ENCODE results near the gene ERGIC1. TPM values are rescaled to one million over a fixed set of nuclear protein-coding genes. Genes with fewer than 3 reads are reported as not detected.

Gene ERGIC1
- total and polyA plus RNA-seq, 2 of the 8 experiments (the other 6 are each of a cell fraction or from before 2014, with no cell fraction given) = 95.3 to 106 TPM

DNA sequence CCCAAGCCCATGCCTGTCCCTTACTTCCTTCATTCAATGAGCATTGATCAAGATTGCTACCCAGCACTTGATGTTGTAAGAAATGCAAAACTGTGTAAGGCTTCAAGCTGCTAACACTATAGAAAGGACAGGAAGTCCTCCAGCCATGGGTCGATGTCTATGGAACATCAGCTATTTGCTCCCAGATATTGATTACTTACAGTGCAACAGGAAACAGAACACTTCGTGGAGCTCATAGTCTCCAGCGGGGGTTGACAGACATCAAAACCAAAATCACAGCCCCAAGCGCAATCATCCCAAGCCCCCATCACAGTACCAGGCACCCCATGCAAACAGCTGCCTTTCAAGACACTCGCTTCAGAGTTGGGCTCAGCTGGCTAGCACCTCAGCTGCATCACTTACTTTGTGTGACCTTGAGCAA is 36.3 kb upstream of the ERGIC1 start:
- Histone ChIP-seq H3K27ac (ENCODE audit: low read depth, low read length) (no peak overlapping the region), H3K14ac (ENCODE audit: insufficient read length) (no peak overlapping the region), H3K36me3 (ENCODE audit: control insufficient read depth in 2 of 4, insufficient read depth in 4 of 4, low read length in 3 of 4) (no peaks in the 10 kb centered on the region), H3K4me1 (replicated peaks in 1 of 4; ENCODE audit: control insufficient read depth in 3 of 4, insufficient read depth in 4 of 4, low read length in 3 of 4) (no peaks in the 10 kb centered on the region), H3K4ac (replicated peaks; ENCODE audit: insufficient read length, low read depth, low read length) (no peak overlapping the region), H4K5ac (ENCODE audit: insufficient read length, low read depth, low read length) (no peak overlapping the region), H2BK20ac (ENCODE audit: low read length) (no peak overlapping the region), H2BK12ac (ENCODE audit: low read depth, low read length) (no peak overlapping the region), H3K27me3 (replicated peaks in 1 of 4; ENCODE audit: control insufficient read depth in 3 of 4, extremely low read depth in 1 of 4, insufficient read depth in 3 of 4, low read length in 3 of 4) (no peaks in the 10 kb centered on the region; a peak in 1 of 7 replicates), H2BK15ac (ENCODE audit: low read length) (no peak overlapping the region), H2BK5ac (ENCODE audit: low read depth, low read length) (no peak overlapping the region), H3K79me1 (ENCODE audit: low read depth, low read length) (no peaks in the 10 kb centered on the region), H2BK120ac (replicated peaks; ENCODE audit: low read depth, low read length) (no peak overlapping the region), H3K9ac (replicated peaks in 1 of 4; ENCODE audit: extremely low read depth in 1 of 4, low read depth in 3 of 4, low read length in 3 of 4) (no peak overlapping the region), H3K4me3 (ENCODE audit: extremely low read depth in 1 of 4, insufficient read depth in 2 of 4, low read depth in 3 of 4, low read length in 4 of 4) (no peak overlapping the region), H2AFZ (ENCODE audit: low read length) (0 out of 2 replicates have a peak overlapping the region, but pooled peaks have one; percentile 3), H4K20me1 (replicated peaks in 1 of 2; ENCODE audit: control insufficient read depth in 1 of 2, insufficient read depth in 2 of 2, low read length in 2 of 2) (no peaks in the 10 kb centered on the region), H3K18ac (ENCODE audit: extremely low read depth, low read length) (no peak overlapping the region), H3K23ac (ENCODE audit: insufficient read length) (no peak overlapping the region), H2AK5ac (ENCODE audit: low read depth, low read length) (no peak overlapping the region), H3K9me3 (ENCODE audit: insufficient read depth in 2 of 2, low read depth in 1 of 2, low read length in 1 of 2) (no peaks in the 10 kb centered on the region), H3K56ac (replicated peaks; ENCODE audit: insufficient read length, low read depth, low read length) (no peak overlapping the region), H3K23me2 (ENCODE audit: low read depth, low read length) (no peaks in the 10 kb centered on the region), H4K91ac (replicated peaks; ENCODE audit: insufficient read length, low read length) (no peak overlapping the region), H3K79me2 (ENCODE audit: control insufficient read depth in 1 of 2, insufficient read depth in 2 of 2, low read length in 2 of 2) (no peaks in the 10 kb centered on the region), H3K4me2 (ENCODE audit: insufficient read depth in 1 of 2, low read depth in 2 of 2, low read length in 2 of 2) (no peak overlapping the region), H4K8ac (ENCODE audit: extremely low read depth, insufficient read depth, low read length) (no peak overlapping the region)
- DNase-seq (ENCODE audit: low read depth in 1 of 2, low spot score in 2 of 2) (no peak), FAIRE-seq (no peak)
- CTCF ChIA-PET (ENCODE audit: partially characterized antibody) = interaction anchor here (0.7 to 1.5 kb wide), 8 partner anchors 9 to 222 kb away, joined by 3 to 6 read pairs (median 4); no protein-coding TSS in a partner anchor
- POLR2A ChIA-PET (ENCODE audit: partially characterized antibody) = interaction anchor here (0.9 to 2.4 kb wide), 2 partner anchors 27 to 38 kb away, joined by 3 to 12 read pairs; partner anchors contain the start of gene DUSP1
- 75% methylated on average over 5 of the region's 5 CpGs; no CpG with 5 or more reads in 1 of the 2 experiments for WGBS, 2 experiments (ENCODE audit: extremely low coverage in 1 of 2, insufficient coverage in 1 of 2, insufficient read length in 1 of 2, insufficient replicate concordance in 2 of 2, low coverage in 1 of 2, low lambda C conversion rate in 2 of 2, missing lambda C conversion rate in 1 of 2)
- TF ChIP-seq SP1 (IDR thresholded peaks at IDR 0.05; ENCODE audit: low read depth, low read length) (no peak), RXRA (IDR thresholded peaks at IDR 0.05; ENCODE audit: insufficient read depth, low read depth, low read length) (no peak), TAF1 (IDR thresholded peaks at IDR 0.05; ENCODE audit: low read depth, low read length) (no peak)
- TF ChIP-seq, protein P1, sequence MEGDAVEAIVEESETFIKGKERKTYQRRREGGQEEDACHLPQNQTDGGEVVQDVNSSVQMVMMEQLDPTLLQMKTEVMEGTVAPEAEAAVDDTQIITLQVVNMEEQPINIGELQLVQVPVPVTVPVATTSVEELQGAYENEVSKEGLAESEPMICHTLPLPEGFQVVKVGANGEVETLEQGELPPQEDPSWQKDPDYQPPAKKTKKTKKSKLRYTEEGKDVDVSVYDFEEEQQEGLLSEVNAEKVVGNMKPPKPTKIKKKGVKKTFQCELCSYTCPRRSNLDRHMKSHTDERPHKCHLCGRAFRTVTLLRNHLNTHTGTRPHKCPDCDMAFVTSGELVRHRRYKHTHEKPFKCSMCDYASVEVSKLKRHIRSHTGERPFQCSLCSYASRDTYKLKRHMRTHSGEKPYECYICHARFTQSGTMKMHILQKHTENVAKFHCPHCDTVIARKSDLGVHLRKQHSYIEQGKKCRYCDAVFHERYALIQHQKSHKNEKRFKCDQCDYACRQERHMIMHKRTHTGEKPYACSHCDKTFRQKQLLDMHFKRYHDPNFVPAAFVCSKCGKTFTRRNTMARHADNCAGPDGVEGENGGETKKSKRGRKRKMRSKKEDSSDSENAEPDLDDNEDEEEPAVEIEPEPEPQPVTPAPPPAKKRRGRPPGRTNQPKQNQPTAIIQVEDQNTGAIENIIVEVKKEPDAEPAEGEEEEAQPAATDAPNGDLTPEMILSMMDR (IDR thresholded peaks at IDR 0.05; ENCODE audit: control extremely low read depth in 1 of 3, insufficient read depth in 1 of 3, low read depth in 1 of 3, low read length in 3 of 3) = no peak
